HepG2 (cell line): ENCODE data around the gene OR52E8. TPM values are rescaled to one million over a fixed set of nuclear protein-coding genes. Genes with fewer than 3 reads are reported as not detected.

Experiments
- ATAC-seq: fragments of 200-7000 bp; cut with Tn5 transposase; 3 replicates; pipeline ENCODE4 v1.9.1; 2020; ENCODE audit warnings: mild to moderate bottlenecking, moderate library complexity
- BruUV-seq: library from RNA; stranded (reverse); fragments of 400-500 nt; replicated peaks from 2 replicates; lab custom pipeline; 2021; lab: Mats Ljungman, UMichigan
- CTCF ChIA-PET: fragments of 300-600 bp; formaldehyde crosslinking; extraction: SDS; loops from one replicate; lab custom pipeline; 2021; ENCODE audit warnings: low total read pairs, inconsistent platforms, low intra/inter-chr PET ratio; lab: Yijun Ruan, JAX
- POLR2A ChIA-PET: fragments of 350-600 bp; sonication (Branson Sonifier 250); formaldehyde crosslinking; loops from one replicate; lab custom pipeline; 2020; ENCODE audit warnings: antibody characterized with exemption, inconsistent platforms; lab: Yijun Ruan, JAX
- DNase-seq: peaks from one replicate; pipeline ENCODE4 v3.0.0-alpha.2; 2015; ENCODE audit warnings: low spot score
- FAIRE-seq: peaks from 3 replicates; lab custom pipeline; 2011; peaks lifted over from hg19 to GRCh38; lab: Jason Lieb, UNC
- H2AFZ ChIP-seq: one replicate; pipeline ENCODE4 v1.6.1; 2011; ENCODE audit warnings: low read length, inconsistent platforms
- H3K27ac ChIP-seq: fragments of 300-600 bp; 3 replicates; pipeline ENCODE4 v1.8.0; 2011; ENCODE audit warnings: mixed run types, mild to moderate bottlenecking, mixed read lengths, low read length, inconsistent platforms; ENCODE audit not compliant: insufficient read depth; ENCODE audit errors: extremely low read length
- H3K27me3 ChIP-seq, 2 experiments: fragments of 200-600 bp in 1 of 2; 2 replicates in 1 of 2; 3 replicates in 1 of 2; pipeline versions ENCODE4 v1.6.0 to v1.8.0; 2011; ENCODE audit warnings: low read length in 2 of 2, mild to moderate bottlenecking in 2 of 2, moderate library complexity in 2 of 2, inconsistent platforms in 1 of 2; ENCODE audit not compliant: insufficient read depth in 2 of 2, control insufficient read depth in 1 of 2
- H3K36me3 ChIP-seq, 2 experiments: fragments of 200-600 bp in 1 of 2; replicated peaks in 1 of 2; 2 replicates in 1 of 2; 3 replicates in 1 of 2; pipeline versions ENCODE4 v1.5.1 to v1.8.0; 2011; ENCODE audit warnings: low read length in 2 of 2, inconsistent platforms in 1 of 2; ENCODE audit not compliant: insufficient read depth in 2 of 2, control insufficient read depth in 1 of 2
- H3K4me1 ChIP-seq: 2 replicates; pipeline ENCODE4 v1.5.1; 2012; ENCODE audit warnings: low read length, inconsistent platforms; ENCODE audit not compliant: insufficient read depth
- H3K4me2 ChIP-seq: 2 replicates; pipeline ENCODE4 v1.6.0; 2011; ENCODE audit warnings: low read depth, low read length, inconsistent platforms
- H3K4me3 ChIP-seq, 3 experiments: fragments of 200-600 bp in 1 of 3; sonication (generic), shearing (Covaris generic) in 1 of 3; replicated peaks in 1 of 3; 2 replicates each; pipeline ENCODE4 v1.5.1; 2011 to 2016; ENCODE audit warnings: low read length in 3 of 3, inconsistent platforms in 2 of 3, low read depth in 2 of 3, mild to moderate bottlenecking in 2 of 3, control low read depth in 1 of 3, mixed read lengths in 1 of 3; ENCODE audit not compliant: insufficient read depth in 1 of 3
- H3K79me2 ChIP-seq: one replicate; pipeline ENCODE4 v1.6.1; 2011; ENCODE audit warnings: low read length, inconsistent platforms; ENCODE audit not compliant: insufficient read depth
- H3K9ac ChIP-seq: 2 replicates; pipeline ENCODE4 v1.6.0; 2011; ENCODE audit warnings: mild to moderate bottlenecking, low read depth, low read length, inconsistent platforms; ENCODE audit not compliant: insufficient read depth
- H3K9me3 ChIP-seq: 2 replicates; pipeline ENCODE4 v1.5.1; 2012; ENCODE audit warnings: mild to moderate bottlenecking, low read length
- H4K20me1 ChIP-seq: 2 replicates; pipeline ENCODE4 v1.6.0; 2011; ENCODE audit warnings: inconsistent platforms, mild to moderate bottlenecking, low read length, moderate library complexity; ENCODE audit not compliant: insufficient read depth
- BRD4 ChIP-seq: sonication (generic); formaldehyde crosslinking; IDR thresholded peaks from 2 replicates; pipeline ENCODE4 v1.4.0; 2020; ENCODE audit warnings: missing genetic modification reagents
- ZUFSP ChIP-seq: sonication (generic); formaldehyde crosslinking; IDR thresholded peaks from 2 replicates; pipeline ENCODE4 v1.9.0; 2021; ENCODE audit warnings: missing genetic modification reagents, mild to moderate bottlenecking, borderline replicate concordance
- WGBS: methylation state at CpG from one replicate; pipeline ENCODE4 v1.1.6; 2017; ENCODE audit warnings: low lambda C conversion rate; 5-methylcytosine and 5-hydroxymethylcytosine counted together
- in situ Hi-C: cut with HindIII; loops from 2 replicates; pipeline ENCODE4 v1.10.0; 2017; ENCODE audit warnings: low pct_unique_long_range_greater_than_20kb; ENCODE audit not compliant: extremely low pct_ligation_motif_present
- intact Hi-C: fragments of 100-400 bp; cut with micrococcal nuclease; formaldehyde crosslinking; loops from one replicate; pipeline ENCODE4 v1.10.0; 2022; ENCODE audit not compliant: unreplicated experiment
- polyA plus RNA-seq, 8 experiments: library from polyadenylated mRNA; depleted of rRNA in 3 of 8; stranded (reverse) in 7 of 8; unstranded in 1 of 8; fragments of >200 nt; fragmentation: Illumina TruSeq in 4 of 8; extraction: Trizol in 4 of 8; gene quantifications; 2 replicates each; pipeline versions ENCODE4 v1.2.1 to v1.2.3, GENCODE V29; 2011 to 2016; ENCODE audit warnings: low read depth in 4 of 8, missing spikeins in 1 of 8, mixed read lengths in 1 of 8; ENCODE audit not compliant: insufficient read depth in 1 of 8
- total RNA-seq, 5 experiments: library from RNA; depleted of rRNA; stranded (reverse); fragments of >200 nt; fragmentation: Illumina TruSeq; extraction: Trizol; gene quantifications; 2 replicates each; pipeline ENCODE4 v1.2.3, GENCODE V29; 2016; ENCODE audit warnings: low read depth in 1 of 5

Gene OR52E8
- total and polyA plus RNA-seq, 2 of the 13 experiments (the other 11 are each of a cell fraction or from before 2014, with no cell fraction given): not detected

DNA sequence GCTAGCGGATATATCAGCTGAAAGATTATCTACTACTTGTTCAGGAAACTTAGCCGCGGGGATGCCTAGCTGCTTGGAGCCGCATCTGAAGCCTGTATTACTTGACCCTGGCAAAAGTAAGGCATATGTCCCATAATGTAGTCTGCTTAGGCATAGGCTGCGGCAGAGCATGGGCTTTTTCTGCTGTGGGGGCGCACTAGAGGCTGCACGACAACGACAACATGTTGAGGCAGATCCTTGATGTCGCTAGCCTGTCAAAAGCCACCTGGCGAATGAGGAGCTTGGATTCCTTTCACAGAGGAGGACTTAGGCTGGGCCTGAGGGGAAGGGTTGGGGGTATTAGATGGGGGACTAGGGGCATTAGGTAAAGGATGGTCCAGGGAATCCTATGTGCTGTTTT is 49.9 kb downstream of the OR52E8 start:
- FAIRE-seq: no peak
- ChIA-PET CTCF (interaction anchor here (0.8 to 3.1 kb wide), 4 partner anchors 207 to 683 kb away, joined by 3 to 37 read pairs (median 20); no protein-coding TSS in a partner anchor), POLR2A (no interaction called here)
- H2AFZ ChIP-seq: no peak overlapping the region
- no peaks in the 10 kb centered on the region for H3K9me3 ChIP-seq
- intact Hi-C loops: no loop called here
- H3K4me2 ChIP-seq: peak overlapping the region; percentile 43; the same call in 1 of the 2 replicates
- in situ Hi-C loops: loop anchor here (5.0 to 10.0 kb wide), 3 partner anchors 123 to 330 kb away; partner anchors contain the start of genes TRIM22 and TRIM5
- peak; percentile 8 for DNase-seq
- H3K36me3 ChIP-seq: no peaks in the 10 kb centered on the region
- no peaks in the 10 kb centered on the region for H4K20me1 ChIP-seq
- H3K4me3 ChIP-seq: no peak overlapping the region
- 25% methylated on average over 6 of the region's 10 CpGs for WGBS
- H3K79me2 ChIP-seq: no peaks in the 10 kb centered on the region
- peaks cover 18% of the 10 kb centered on the region for H3K4me1 ChIP-seq
- BruUV-seq: no TSS peak
- no peak overlapping the region for H3K27ac ChIP-seq
- no peak for TF ChIP-seq BRD4
- no peak for TF ChIP-seq ZUFSP
- TF ChIP-seq, all 625 proteins: peak for 0
- Histone ChIP-seq H3K27me3 (peaks cover 1 to 25% of the 10 kb centered on the region in 2 experiments; a peak in 4 of 5 replicates), H3K9ac (no peak overlapping the region)
- ATAC-seq: peak; percentile 84

Other genes with a start within 250 kb of the OR52E8 start
- gene TRIM34, start 232.7 kb downstream of the OR52E8 start, total RNA-seq (2016; rRNA removed; fragmentation: Illumina TruSeq; extraction: Trizol): 0.42 and 0.72 TPM in 2 replicates
- 0.13 and 0.33 TPM in 2 replicates for gene TRIM34, start 232.7 kb downstream of the OR52E8 start, polyA plus RNA-seq (2011; rRNA removed)
- gene TRIM5, start 172.6 kb downstream of the OR52E8 start, total RNA-seq (2016; rRNA removed; fragmentation: Illumina TruSeq; extraction: Trizol): 13.1 and 19.9 TPM in 2 replicates
- gene TRIM5, start 172.6 kb downstream of the OR52E8 start, polyA plus RNA-seq (2011; rRNA removed): 7.0 and 7.8 TPM in 2 replicates
- gene TRIM22, start 167.9 kb downstream of the OR52E8 start, total RNA-seq (2016; rRNA removed; fragmentation: Illumina TruSeq; extraction: Trizol): 2.2 and 2.4 TPM in 2 replicates
- gene TRIM22, start 167.9 kb downstream of the OR52E8 start, polyA plus RNA-seq (2011; rRNA removed): 3.2 and 3.4 TPM in 2 replicates
- gene OR56B1, start 121.2 kb downstream of the OR52E8 start, total RNA-seq (2016; rRNA removed; fragmentation: Illumina TruSeq; extraction: Trizol): not detected in 2 replicates
- not detected in 2 replicates for gene OR56B1, start 121.2 kb downstream of the OR52E8 start, polyA plus RNA-seq (2011; rRNA removed)
- 0.09 TPM in 1 of 2 replicates, not detected in the other for gene OR52N4, start 103.4 kb downstream of the OR52E8 start, total RNA-seq (2016; rRNA removed; fragmentation: Illumina TruSeq; extraction: Trizol)
- gene OR52N4, start 103.4 kb downstream of the OR52E8 start, polyA plus RNA-seq (2011; rRNA removed): 0.18 and 0.30 TPM in 2 replicates
- not detected in 2 replicates for gene OR52N5, start 74.3 kb downstream of the OR52E8 start, total RNA-seq (2016; rRNA removed; fragmentation: Illumina TruSeq; extraction: Trizol)
- gene OR52N5, start 74.3 kb downstream of the OR52E8 start, polyA plus RNA-seq (2011; rRNA removed): not detected in 2 replicates
- gene OR52N1, start 66.4 kb downstream of the OR52E8 start, total RNA-seq (2016; rRNA removed; fragmentation: Illumina TruSeq; extraction: Trizol): not detected in 2 replicates
- not detected in 2 replicates for gene OR52N1, start 66.4 kb downstream of the OR52E8 start, polyA plus RNA-seq (2011; rRNA removed)
- gene OR52N2, start 48.8 kb downstream of the OR52E8 start, total RNA-seq (2016; rRNA removed; fragmentation: Illumina TruSeq; extraction: Trizol): not detected in 2 replicates
- 0.14 TPM in 1 of 2 replicates, not detected in the other for gene OR52N2, start 48.8 kb downstream of the OR52E8 start, polyA plus RNA-seq (2011; rRNA removed)
- gene OR52E6, start 15.8 kb downstream of the OR52E8 start, total RNA-seq (2016; rRNA removed; fragmentation: Illumina TruSeq; extraction: Trizol): not detected in 2 replicates
- gene OR52E6, start 15.8 kb downstream of the OR52E8 start, polyA plus RNA-seq (2011; rRNA removed): not detected in 2 replicates
- gene OR52E4, start 22.9 kb upstream of the OR52E8 start, total RNA-seq (2016; rRNA removed; fragmentation: Illumina TruSeq; extraction: Trizol): not detected in 2 replicates
- gene OR52E4, start 22.9 kb upstream of the OR52E8 start, polyA plus RNA-seq (2011; rRNA removed): not detected in 2 replicates
- not detected in 2 replicates for gene OR52E5, start 35.5 kb upstream of the OR52E8 start, total RNA-seq (2016; rRNA removed; fragmentation: Illumina TruSeq; extraction: Trizol)
- gene OR52E5, start 35.5 kb upstream of the OR52E8 start, polyA plus RNA-seq (2011; rRNA removed): not detected in 2 replicates
- gene OR56A3, start 84.6 kb upstream of the OR52E8 start, total RNA-seq (2016; rRNA removed; fragmentation: Illumina TruSeq; extraction: Trizol): not detected in 2 replicates
- gene OR56A3, start 84.6 kb upstream of the OR52E8 start, polyA plus RNA-seq (2011; rRNA removed): not detected in 2 replicates
- not detected in 2 replicates for gene OR56A5, start 110.8 kb upstream of the OR52E8 start, total RNA-seq (2016; rRNA removed; fragmentation: Illumina TruSeq; extraction: Trizol)
- gene OR56A5, start 110.8 kb upstream of the OR52E8 start, polyA plus RNA-seq (2011; rRNA removed): not detected in 2 replicates
- gene OR52L1, start 129.3 kb upstream of the OR52E8 start, total RNA-seq (2016; rRNA removed; fragmentation: Illumina TruSeq; extraction: Trizol): not detected in 2 replicates
- gene OR52L1, start 129.3 kb upstream of the OR52E8 start, polyA plus RNA-seq (2011; rRNA removed): not detected in 2 replicates
- not detected in 2 replicates for gene OR56A4, start 149.3 kb upstream of the OR52E8 start, total RNA-seq (2016; rRNA removed; fragmentation: Illumina TruSeq; extraction: Trizol)
- gene OR56A4, start 149.3 kb upstream of the OR52E8 start, polyA plus RNA-seq (2011; rRNA removed): not detected in 2 replicates
- gene OR56A1, start 173.1 kb upstream of the OR52E8 start, total RNA-seq (2016; rRNA removed; fragmentation: Illumina TruSeq; extraction: Trizol): not detected in 2 replicates
- gene OR56A1, start 173.1 kb upstream of the OR52E8 start, polyA plus RNA-seq (2011; rRNA removed): not detected in 2 replicates
- not detected in 2 replicates for gene OR56B4, start 250.0 kb upstream of the OR52E8 start, total RNA-seq (2016; rRNA removed; fragmentation: Illumina TruSeq; extraction: Trizol)
- gene OR56B4, start 250.0 kb upstream of the OR52E8 start, polyA plus RNA-seq (2011; rRNA removed): not detected in 2 replicates